Stimulated activated CD4-positive, alpha-beta T cell treated with anti-CD3 and anti-CD28 coated beads, TNF-alpha, amount 100 ng/mL, for 4 hours (primary cell): ENCODE results near the gene TMEM18.
A peak's percentile ranks its signal among the peaks of the same experiment; 100 is the strongest.

ENCODE experiments used
- DNase-seq, 3 experiments: peaks; one replicate each; pipeline ENCODE4 v3.0.0-alpha.2; 2020; ENCODE audit warnings: low read depth in 3 of 3

Gene TMEM18

DNA sequence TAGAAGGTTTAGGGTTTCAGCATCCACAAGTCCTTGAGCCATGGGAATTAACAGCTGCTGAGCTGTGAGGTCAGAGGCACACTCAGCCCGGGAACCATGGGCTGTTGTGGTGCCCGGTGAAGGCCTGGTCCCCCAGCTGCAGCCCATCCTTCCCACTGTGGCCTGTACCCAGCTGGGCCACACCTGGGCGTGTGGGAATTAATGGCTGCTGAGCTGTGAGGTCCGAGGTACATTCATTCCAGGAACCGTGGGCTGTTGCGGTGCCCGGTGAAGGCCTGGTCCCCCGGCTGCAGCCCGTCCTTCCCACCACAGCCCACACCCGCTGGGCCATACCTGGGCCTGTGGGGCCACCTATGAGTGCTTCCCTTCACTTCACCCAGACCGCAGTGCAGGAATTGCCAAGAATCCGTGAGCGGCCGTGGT, 25.2 kb downstream of the TMEM18 start:
- no peak for DNase-seq

DNA sequence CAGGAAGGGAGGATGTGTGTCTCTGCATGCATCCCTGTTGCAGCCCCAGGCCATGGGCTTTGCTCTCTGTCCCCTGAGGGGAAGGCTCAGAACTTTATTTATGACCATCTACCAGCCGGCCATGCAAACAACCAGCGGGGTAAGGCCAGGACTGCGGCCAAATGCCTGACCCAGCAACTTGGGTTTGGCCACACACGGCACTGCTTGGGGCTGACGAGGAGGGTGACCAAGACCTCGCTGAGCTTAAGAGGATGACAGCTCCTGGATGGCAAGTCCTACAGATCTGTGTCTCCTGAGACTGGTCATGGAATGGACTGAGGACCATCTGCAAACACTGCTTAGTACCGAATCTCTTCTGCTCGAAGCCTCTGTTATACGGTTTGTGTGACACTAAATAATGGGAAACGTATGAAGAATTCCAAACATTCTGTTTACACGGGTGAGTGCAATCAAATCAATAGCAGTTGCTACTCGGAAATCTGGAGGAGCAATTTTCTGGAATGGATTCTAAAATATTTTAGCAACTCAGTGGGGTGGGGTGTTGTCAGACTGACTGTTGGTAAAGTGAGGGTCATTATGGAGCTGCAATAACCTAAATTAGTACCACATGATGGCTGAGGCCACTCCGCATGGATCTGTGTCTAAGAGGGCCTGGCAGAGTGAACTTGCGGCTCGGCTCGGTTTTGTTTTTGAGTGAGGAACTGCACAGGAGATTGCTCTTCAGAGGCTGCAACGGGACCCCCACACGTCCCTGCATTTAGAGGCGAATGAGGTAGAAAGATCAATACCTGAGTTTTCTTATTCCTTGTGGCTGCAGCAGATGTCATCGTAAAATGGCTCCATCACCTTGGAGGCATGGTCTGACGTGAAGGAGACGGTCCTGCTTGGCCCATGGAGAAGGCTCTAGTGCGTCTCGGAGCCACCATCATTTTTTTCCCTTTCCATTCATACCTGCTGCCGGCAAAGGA, 26.6 kb downstream of the TMEM18 start:
- DNase-seq: no peak

DNA sequence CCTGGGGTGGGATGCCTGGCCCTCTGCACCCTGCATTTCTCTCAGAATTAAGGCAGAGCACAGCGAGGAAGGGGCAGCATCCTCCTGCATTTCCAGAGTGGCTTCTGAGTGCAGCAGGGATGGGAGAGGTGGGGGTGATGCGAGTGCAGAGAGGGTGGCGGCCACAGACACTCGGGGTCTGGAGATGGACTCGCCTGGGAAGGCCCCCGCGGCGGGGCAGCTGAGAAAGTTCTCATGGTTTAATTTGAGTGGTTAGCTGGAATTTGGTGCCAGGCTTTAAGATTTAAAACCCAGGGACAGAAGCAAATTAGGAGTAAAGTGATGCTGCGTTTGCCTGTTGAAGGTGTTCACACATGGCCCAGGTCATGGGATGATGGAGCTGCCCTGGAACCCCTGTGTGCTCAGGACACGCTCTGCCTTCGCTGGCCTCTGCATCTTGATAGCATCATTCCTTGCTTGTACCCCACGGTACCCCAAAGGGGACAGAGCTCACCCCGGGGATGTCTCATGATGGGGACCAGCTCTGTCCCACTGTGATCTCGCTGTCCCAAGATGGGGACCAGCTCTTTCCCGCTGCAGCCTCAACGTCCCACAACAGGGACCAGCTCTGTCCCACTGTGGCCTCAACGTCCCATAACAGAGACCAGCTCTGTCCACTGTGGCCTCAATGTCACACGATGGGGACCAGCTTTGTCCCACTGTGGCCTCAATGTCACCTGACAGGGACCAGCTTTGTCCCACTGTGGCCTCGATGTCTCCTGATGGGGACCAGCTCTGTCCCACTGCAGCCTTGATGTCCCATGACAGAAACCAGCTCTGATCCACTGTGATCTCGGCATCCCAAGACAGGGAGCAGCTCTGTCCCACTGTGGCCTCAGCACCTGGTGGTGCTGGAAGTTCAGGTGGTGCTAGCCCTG, 27.5 kb downstream of the TMEM18 start:
- DNase-seq: no peak

- DNase-seq: no peak
These were observed 28.5 kb downstream of the TMEM18 start for GRCh38 chr2:648476-649424.

DNA sequence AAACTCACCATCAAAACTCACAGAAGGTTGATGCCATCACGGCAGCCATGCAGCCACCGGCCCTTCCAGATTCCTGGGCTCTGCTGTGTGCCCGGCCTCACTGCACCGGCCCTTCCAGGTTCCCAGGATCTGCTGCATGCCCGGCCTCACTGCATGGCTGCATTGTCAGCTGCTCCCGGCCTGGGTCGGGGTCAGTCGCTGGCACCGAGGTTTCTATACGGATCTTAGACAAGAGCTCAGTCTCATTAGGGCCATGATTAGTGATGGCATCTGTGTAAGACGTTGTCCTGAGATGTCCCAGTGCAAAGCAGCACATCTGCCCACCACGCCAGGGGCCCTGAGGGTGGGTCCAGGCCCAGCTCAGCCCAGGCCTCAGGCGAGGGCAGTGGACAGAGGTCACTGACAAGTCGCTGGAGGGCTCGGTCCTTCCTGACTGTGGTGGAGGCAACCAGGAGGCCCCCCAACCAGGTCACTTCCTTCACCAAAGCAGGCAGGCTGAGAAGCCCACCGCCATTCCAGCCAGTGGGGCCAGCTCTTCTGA, 29.4 kb downstream of the TMEM18 start:
- no peak for DNase-seq

DNA sequence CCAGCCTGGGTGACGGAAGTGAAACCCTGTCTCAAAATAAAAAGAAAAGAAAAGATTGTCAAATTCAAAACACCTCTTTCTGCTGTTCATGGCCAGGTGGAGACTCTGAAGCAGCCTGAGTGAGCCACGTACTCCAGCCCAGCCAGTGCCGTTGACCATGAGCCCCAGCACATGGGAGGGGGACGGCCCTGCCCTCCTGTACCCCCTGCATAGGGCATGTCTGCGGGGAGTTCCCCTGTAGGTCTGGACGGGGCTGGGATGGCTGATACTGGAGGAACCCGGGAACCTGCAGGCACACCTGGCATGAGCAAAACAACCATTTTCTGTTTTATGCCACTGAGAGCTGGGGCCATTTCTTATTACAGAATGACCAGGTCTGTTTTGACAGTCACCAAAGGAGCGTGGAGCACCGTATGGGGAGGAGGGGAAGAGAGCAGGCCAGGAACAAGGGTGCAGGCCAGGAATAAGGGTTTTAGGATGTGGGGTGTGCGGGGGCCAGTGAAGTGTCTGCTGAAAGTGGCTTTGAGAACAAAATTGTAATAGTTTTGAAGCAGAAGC, 30.1 kb downstream of the TMEM18 start:
- no peak for DNase-seq

DNA sequence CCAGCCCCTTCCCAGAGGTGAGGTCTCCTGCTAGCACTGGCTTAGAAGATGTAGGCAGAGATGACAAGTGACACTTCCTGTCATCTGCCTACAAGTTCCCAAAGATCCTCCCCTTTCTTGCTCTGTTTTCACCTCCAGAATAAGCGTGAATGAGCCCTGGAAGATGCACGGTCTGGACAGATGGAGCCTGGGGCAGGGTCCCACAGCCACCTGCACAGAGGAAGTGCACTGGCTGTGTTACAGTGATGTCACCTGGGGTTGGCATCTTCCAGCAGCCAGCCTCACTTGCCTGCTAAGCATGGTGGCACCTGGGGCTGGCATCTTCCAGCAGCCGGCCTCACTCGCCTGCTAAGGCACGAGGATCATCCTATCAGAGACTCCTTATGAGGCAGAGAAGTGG, 32.3 kb downstream of the TMEM18 start:
- DNase-seq: no peak

GRCh38 chr2:643761-644160, 33.4 kb downstream of the TMEM18 start:
- DNase-seq: no peak

DNA sequence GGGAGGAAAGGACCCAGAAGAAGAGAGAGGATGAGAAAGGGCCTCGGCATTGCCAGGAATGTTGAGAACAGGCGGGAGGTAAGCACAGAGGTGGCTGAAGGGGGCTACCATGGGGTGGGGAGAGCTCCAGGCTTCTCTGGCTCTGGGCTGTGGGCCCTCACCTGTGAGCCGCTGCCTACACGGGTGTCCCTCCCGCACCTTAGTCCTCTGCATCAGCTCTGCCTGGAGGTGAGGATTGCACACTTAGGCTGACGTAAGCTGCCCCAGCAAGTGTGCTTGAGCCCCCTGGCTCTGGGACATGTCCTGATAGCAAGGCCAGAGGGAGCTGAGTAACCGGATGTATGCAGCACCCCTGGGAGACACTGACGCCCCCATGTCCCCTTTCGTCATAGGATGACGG, 33.9 kb downstream of the TMEM18 start:
- DNase-seq: no peak

DNA sequence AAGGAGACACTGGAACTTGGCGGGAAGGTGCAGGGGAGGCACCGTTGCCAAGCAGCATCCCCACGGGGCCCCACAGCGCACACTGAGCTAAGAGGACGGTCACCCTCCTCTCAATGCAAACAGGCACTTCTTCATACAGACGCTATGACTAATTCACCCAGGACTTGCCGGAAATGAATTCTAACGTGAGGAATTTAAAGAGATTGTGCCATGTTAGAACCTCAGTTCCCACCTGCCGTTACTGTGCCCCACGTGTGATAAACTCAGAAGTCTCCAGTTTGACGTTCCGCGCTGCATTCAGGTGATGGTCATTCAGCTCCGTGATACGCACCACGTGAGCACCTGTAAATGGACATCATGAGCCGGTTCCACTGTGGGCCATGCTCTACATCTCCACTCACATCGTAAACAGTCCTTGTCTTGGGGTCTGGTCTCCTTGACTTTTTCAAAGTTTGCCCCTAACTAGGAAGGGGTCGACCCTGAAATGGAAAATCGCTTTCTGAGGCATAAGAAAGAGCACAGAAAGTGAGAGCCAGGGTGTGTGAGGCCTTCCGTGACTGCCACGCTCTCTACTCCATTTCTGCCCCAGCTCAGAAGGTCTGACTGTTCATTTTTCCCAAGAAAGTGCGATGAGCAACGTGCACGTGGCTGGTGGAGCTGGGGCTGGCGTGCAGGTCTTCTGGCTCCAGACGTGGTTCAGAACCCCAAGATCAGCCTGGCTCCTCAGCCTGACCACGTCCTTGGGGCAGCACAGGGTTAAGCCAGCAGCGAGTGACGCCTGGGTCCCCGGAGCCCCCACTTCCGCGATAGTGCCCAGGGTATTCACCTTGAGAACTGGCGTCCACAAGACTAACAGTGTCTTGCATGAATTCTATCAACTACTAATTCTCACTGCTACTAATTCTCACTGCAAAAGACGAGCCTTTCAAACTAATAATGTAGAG, 35.1 kb downstream of the TMEM18 start:
- no peak for DNase-seq

GRCh38 chr2:641164-641871, 35.9 kb downstream of the TMEM18 start:
- DNase-seq: no peak

- DNase-seq: no peak
These were observed 37.5 kb downstream of the TMEM18 start for GRCh38 chr2:639703-640102.

- DNase-seq: no peak
These were observed 39.4 kb downstream of the TMEM18 start for GRCh38 chr2:637804-638203.

DNA sequence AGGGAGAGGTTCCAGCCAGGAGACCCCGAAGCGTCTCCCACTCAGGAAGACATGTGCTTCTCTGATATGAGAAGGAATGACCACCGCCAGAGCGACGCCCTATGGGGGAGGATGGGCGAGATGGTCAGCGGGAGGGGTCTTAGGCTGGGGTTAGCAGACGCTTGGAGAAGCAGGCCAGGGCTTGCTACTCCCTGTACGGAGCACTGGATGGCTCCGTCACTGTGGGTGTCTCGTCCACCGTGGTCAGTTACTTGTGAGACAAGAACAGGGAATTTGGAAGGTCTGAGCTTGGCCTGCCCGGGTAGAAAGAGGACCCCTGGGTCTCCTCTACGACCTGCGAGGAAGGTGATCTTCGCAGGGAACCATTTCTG, 39.8 kb downstream of the TMEM18 start:
- no peak for DNase-seq

GRCh38 chr2:636641-637405, 40.4 kb downstream of the TMEM18 start:
- DNase-seq: peak; percentile 26 to 48 (median 28)

DNA sequence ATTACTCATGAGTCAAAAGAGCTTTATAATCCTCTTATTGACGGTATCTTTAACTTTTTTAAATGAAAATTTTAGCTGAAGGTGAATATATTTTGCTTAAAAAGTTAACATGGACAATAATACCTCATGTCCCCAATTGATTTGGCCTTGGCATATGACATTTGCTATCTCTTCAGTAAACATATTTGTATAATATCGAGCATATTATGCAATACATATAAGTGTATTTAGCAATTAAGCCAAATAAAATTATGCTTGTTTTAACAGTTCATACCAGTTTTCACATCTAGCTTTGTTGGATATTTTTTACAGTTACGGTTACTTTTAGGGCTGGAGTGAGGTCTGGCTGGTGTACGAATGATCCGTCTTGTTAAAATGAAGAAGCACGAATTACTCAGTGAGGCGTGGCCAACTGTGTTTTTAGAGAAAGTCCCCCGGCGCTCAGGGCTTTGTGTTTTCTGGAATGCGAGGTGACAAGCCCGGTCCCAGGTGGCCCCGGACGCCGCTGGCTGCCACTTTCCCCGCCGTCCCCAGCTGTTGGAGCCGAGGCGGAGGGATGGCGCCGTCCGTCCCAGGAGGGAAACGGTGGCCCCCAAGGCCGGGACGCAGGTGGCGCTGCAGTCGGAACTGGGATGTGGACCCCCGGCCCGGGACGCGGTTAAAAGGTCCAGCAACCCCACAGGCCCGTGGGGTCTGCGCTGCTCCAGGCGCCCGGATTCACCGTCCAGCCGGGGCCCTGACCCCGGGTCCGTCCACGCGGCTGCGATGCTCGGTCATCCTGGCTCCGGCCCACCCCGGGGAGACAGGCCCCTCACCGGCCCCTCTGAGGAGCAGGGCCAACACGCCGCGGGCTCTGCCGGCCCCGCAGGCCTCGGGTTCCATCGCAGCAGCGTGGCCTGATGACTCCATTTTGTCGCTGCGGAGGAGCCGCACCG, 41.3 kb downstream of the TMEM18 start:
- no peak for DNase-seq
